NCI-H748 (cell line): ENCODE measurements around the gene PPEF1.

Source experiments
- DNase-seq: peaks from one replicate; lab custom pipeline; 2025; ENCODE audit not compliant: unreplicated experiment; lab: John Stamatoyannopoulos, UW

PPEF1 gene

DNA sequence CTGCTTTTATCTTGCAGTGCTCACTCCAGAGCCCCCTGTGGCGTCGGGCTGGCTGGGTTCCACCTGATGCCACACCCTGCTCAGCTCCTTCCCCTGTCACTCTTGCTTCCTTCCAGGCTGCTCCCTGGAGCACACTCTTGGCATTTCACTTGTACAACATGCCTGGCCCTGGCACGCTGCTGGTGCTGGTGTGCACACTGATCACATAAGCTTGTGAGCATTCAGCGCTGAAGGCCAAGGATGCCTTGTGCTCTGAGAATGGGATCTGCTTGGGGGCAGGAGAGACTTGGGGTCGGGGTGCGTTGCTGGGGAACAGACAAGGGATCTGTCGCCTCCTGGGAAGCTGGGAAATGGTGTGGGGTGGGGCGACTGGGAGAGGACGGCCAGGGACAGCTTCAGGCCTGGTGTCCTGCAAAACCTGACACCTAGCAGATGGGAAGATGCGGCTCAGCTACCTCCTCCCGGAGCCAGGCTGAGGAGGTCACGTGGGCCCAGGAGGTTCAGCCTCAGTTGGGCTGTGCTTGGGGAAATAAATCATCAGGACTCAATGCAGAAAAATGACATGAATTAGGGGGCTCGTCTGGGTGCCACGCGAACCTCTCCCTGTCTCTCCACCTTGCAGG is 167.9 kb downstream of the PPEF1 start:
- peak; percentile 41 for DNase-seq

DNA sequence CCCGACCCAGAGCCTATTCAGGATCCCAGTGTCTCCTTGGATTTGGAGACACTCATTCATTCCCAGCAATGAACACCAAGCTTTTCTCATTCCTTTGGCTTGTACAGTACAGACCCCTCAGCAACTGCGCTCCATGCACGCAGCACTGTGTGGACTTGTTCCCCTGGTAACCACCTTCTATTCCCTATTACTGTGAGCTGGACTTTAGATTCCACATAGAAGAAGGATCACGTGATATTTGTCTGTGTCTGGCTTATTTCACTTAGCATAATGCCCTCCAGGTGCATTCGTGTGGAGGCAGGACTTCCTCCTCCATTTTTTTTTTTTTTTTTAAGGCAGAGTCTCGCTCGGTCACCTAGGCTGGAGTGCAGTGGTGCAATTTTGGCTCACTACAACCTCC is 170.0 kb downstream of the PPEF1 start:
- DNase-seq, result peak; percentile 79
